Caco-2 (cell line): Measurements from ENCODE around the gene HSPA12A. TPM values are rescaled to one million over a fixed set of nuclear protein-coding genes. Genes with fewer than 3 reads are reported as not detected.

Experiments
- BruUV-seq: library from RNA; stranded (reverse); fragments of 400-500 nt; replicated peaks from 2 replicates; lab custom pipeline; 2021; lab: Mats Ljungman, UMichigan
- CTCF ChIA-PET: fragments of 300-600 bp; sonication (Branson Sonifier 250); formaldehyde crosslinking; loops from one replicate; lab custom pipeline; 2022; ENCODE audit warnings: antibody characterized with exemption; lab: Charles Lee
- POLR2A ChIA-PET: fragments of 300-600 bp; sonication (Branson Sonifier 250); formaldehyde crosslinking; loops from one replicate; lab custom pipeline; 2022; ENCODE audit warnings: antibody characterized with exemption; lab: Charles Lee
- DNase-seq, 2 experiments: peaks; one replicate each; pipeline versions ENCODE4 v3.0.0 to v3.0.0-alpha.2; 2020 to 2022
- H3K27me3 ChIP-seq: replicated peaks from 2 replicates; pipeline ENCODE4 v1.6.0; 2011; ENCODE audit warnings: low read length; ENCODE audit not compliant: control insufficient read depth, insufficient read depth
- H3K36me3 ChIP-seq: 2 replicates; pipeline ENCODE4 v1.5.1; 2011; ENCODE audit warnings: low read length; ENCODE audit not compliant: control insufficient read depth, insufficient read depth
- H3K4me1 ChIP-seq: fragments of 250-450 bp; sonication (Bioruptor Pico); 2 replicates; pipeline ENCODE4 v1.5.1; 2020; ENCODE audit warnings: mild to moderate bottlenecking
- H3K4me3 ChIP-seq: 2 replicates; pipeline ENCODE4 v1.5.1; 2011; ENCODE audit warnings: low read depth, mild to moderate bottlenecking, control low read depth, low read length
- H3K9me3 ChIP-seq: fragments of 250-450 bp; sonication (Bioruptor Pico); 2 replicates; pipeline ENCODE4 v1.5.1; 2020; ENCODE audit warnings: mild to moderate bottlenecking, moderate library complexity
- H3K27ac Mint-ChIP-seq: one replicate; pipeline ENCODE4 v1.8.0; 2022; ENCODE audit warnings: mixed read lengths; ENCODE audit not compliant: unreplicated experiment
- H3K27me3 Mint-ChIP-seq: one replicate; pipeline ENCODE4 v1.8.0; 2022; ENCODE audit warnings: mixed read lengths; ENCODE audit not compliant: insufficient read depth, unreplicated experiment
- H3K36me3 Mint-ChIP-seq: one replicate; pipeline ENCODE4 v1.8.0; 2022; ENCODE audit warnings: mild to moderate bottlenecking, mixed read lengths; ENCODE audit not compliant: insufficient read depth, unreplicated experiment
- H3K4me1 Mint-ChIP-seq: one replicate; pipeline ENCODE4 v1.8.0; 2022; ENCODE audit warnings: low read depth, mixed read lengths; ENCODE audit not compliant: unreplicated experiment
- H3K4me3 Mint-ChIP-seq: one replicate; pipeline ENCODE4 v1.8.0; 2022; ENCODE audit warnings: mild to moderate bottlenecking, moderate library complexity, mixed read lengths; ENCODE audit not compliant: unreplicated experiment
- H3K9me3 Mint-ChIP-seq: one replicate; pipeline ENCODE4 v1.8.0; 2022; ENCODE audit warnings: mixed read lengths; ENCODE audit not compliant: unreplicated experiment
- intact Hi-C: fragments of 100-400 bp; cut with micrococcal nuclease; formaldehyde crosslinking; loops from one replicate; pipeline ENCODE4 v1.10.0; 2022; ENCODE audit not compliant: unreplicated experiment
- total RNA-seq: library from RNA; stranded (reverse); gene quantifications from 2 replicates; pipeline ENCODE4 v1.2.3, GENCODE V29; 2022
- TF ChIP-seq, protein P1 (sequence below), 2 experiments: fragments of 200-600 bp in 1 of 2; IDR thresholded peaks; 1 replicate in 1 of 2; 2 replicates in 1 of 2; pipeline versions ENCODE4 v1.5.1 to v1.8.0; 2011 to 2022; ENCODE audit warnings: antibody characterized with exemption in 1 of 2, control low read depth in 1 of 2, inconsistent platforms in 1 of 2, low read depth in 1 of 2, low read length in 1 of 2, mild to moderate bottlenecking in 1 of 2, moderate library complexity in 1 of 2; ENCODE audit not compliant: insufficient read depth in 1 of 2, severe bottlenecking in 1 of 2, unreplicated experiment in 1 of 2

Gene HSPA12A
- total RNA-seq, 1 experiment from 2014 or later = 27.0 TPM

DNA sequence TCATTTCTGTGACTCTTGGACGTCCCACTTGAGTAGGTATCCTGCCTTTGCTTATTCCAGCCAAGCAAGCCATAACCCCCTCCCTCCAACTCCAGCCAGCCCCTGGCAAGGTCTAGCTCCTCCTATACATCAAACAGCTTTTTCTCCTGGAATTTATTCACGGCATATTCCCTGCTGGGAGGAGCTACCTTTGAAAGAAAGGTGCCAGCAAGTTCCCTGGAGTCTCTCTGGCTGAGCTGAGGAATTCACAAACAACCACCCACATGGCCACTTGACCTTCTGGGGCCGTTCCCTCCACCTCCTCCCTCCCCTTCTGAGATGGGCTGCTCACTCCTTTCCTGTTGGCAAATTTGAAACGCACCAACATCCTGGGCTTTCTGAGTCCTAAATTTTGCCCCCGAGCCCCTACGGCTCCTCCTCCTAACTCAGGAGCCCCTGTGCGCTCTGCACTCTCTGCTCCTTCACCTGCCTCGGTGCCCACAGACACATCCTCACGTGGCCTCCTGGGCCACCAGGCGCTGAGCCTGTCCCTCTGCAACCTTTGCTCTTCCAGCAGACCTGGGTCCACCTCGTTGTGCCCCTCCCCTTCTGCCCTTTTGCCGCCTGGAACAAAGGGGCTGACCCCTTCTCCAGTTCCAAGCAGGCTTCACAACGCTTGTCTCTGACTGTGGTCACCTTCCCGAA, 48.0 kb downstream of the HSPA12A start:
- ChIA-PET CTCF (interaction anchor here (0.6 to 1.0 kb wide), 2 partner anchors 12 to 93 kb away, joined by 4 to 6 read pairs; no protein-coding TSS in a partner anchor), POLR2A (no interaction called here)
- TF ChIP-seq, protein P1, sequence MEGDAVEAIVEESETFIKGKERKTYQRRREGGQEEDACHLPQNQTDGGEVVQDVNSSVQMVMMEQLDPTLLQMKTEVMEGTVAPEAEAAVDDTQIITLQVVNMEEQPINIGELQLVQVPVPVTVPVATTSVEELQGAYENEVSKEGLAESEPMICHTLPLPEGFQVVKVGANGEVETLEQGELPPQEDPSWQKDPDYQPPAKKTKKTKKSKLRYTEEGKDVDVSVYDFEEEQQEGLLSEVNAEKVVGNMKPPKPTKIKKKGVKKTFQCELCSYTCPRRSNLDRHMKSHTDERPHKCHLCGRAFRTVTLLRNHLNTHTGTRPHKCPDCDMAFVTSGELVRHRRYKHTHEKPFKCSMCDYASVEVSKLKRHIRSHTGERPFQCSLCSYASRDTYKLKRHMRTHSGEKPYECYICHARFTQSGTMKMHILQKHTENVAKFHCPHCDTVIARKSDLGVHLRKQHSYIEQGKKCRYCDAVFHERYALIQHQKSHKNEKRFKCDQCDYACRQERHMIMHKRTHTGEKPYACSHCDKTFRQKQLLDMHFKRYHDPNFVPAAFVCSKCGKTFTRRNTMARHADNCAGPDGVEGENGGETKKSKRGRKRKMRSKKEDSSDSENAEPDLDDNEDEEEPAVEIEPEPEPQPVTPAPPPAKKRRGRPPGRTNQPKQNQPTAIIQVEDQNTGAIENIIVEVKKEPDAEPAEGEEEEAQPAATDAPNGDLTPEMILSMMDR (IDR thresholded peaks at IDR 0.05; ENCODE audit: insufficient read depth in 1 of 2, low read depth in 1 of 2, low read length in 1 of 2, severe bottlenecking in 1 of 2, unreplicated experiment in 1 of 2) = no peak
- intact Hi-C loops = loop anchor here (1.0 kb wide), 1 partner anchor 27 kb away; no protein-coding TSS in a partner anchor
- Histone ChIP-seq H3K4me3 (no peak overlapping the region), H3K9me3 (no peaks in the 10 kb centered on the region), H3K4me1 (peaks cover 13% of the 10 kb centered on the region; the same call in 1 of the 2 replicates), H3K36me3 (peaks cover 1% of the 10 kb centered on the region; the same call in 1 of the 2 replicates), H3K27me3 (no peaks in the 10 kb centered on the region)
- H3K4me1 Mint-ChIP-seq = peaks cover 11% of the 10 kb centered on the region
- DNase-seq = peak; percentile 53 to 55
- H3K4me3 Mint-ChIP-seq = peak overlapping the region; percentile 20
- no TSS peak for BruUV-seq
- peaks cover 20% of the 10 kb centered on the region for H3K36me3 Mint-ChIP-seq
- H3K9me3 Mint-ChIP-seq = no peaks in the 10 kb centered on the region
- no peaks in the 10 kb centered on the region for H3K27me3 Mint-ChIP-seq
- peak overlapping the region; percentile 37 for H3K27ac Mint-ChIP-seq

DNA sequence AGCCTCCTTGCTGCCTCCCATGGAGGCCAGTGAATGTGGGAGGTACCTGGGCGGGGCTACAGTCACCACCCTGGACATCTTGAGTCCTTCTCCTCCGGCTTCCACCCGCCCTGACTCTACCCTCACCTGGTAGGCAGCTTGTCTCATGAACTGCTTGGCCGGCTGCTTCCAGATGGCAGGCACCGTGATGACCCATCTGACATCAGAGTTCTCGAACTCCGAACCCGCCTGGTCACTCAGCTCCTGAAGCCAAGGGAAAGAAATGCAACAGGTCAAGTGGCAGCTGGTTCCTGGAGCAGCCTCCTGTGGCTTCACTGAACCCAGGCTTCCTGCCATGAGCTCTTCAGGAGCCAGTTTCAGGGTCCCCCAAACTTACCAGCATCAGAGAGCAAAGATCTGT, 50.1 kb downstream of the HSPA12A start:
- intact Hi-C loops = no loop called here
- Mint-ChIP-seq H3K4me3 (no peak overlapping the region), H3K27me3 (no peaks in the 10 kb centered on the region), H3K27ac (no peak overlapping the region), H3K9me3 (no peaks in the 10 kb centered on the region), H3K4me1 (peaks cover 11% of the 10 kb centered on the region), H3K36me3 (peaks cover 20% of the 10 kb centered on the region)
- POLR2A ChIA-PET = no interaction called here
- no peak for DNase-seq
- H3K4me3 ChIP-seq = no peak overlapping the region
- no peaks in the 10 kb centered on the region for H3K9me3 ChIP-seq
- H3K4me1 ChIP-seq = peaks cover 13% of the 10 kb centered on the region; the same call in 1 of the 2 replicates
- CTCF ChIA-PET = no interaction called here
- peaks cover 1% of the 10 kb centered on the region; the same call in 1 of the 2 replicates for H3K36me3 ChIP-seq
- no peaks in the 10 kb centered on the region for H3K27me3 ChIP-seq
- no TSS peak for BruUV-seq
- TF ChIP-seq, protein P1 (IDR thresholded peaks at IDR 0.05; ENCODE audit: insufficient read depth in 1 of 2, low read depth in 1 of 2, low read length in 1 of 2, severe bottlenecking in 1 of 2, unreplicated experiment in 1 of 2) = no peak

DNA sequence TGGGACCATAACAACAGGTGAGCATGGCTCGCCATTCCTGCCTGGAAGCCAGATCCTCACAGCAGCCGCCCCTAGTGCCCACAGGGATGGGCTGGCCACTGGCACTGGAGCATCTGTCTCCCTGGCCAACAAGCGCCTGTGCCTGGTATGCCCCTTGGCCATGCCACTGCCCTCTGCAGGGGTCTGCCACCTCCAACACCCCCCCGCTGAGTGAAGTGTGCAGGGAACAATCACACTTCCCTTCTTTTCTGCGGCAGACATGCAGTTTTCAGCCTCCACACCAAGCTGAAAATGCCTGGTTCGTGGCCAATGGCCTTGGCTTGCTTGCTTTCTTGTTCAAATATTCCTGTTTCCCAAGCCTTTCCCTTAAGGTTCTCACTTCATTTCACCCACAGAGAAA, 50.7 kb downstream of the HSPA12A start:
- Mint-ChIP-seq H3K27ac (no peak overlapping the region), H3K4me1 (peaks cover 11% of the 10 kb centered on the region), H3K36me3 (peaks cover 17% of the 10 kb centered on the region), H3K9me3 (no peaks in the 10 kb centered on the region), H3K27me3 (no peaks in the 10 kb centered on the region), H3K4me3 (no peak overlapping the region)
- DNase-seq = no peak
- H3K4me1 ChIP-seq = peaks cover 13% of the 10 kb centered on the region; the same call in 1 of the 2 replicates
- no TSS peak for BruUV-seq
- H3K4me3 ChIP-seq = no peak overlapping the region
- TF ChIP-seq, protein P1 (IDR thresholded peaks at IDR 0.05; ENCODE audit: insufficient read depth in 1 of 2, low read depth in 1 of 2, low read length in 1 of 2, severe bottlenecking in 1 of 2, unreplicated experiment in 1 of 2) = no peak
- ChIA-PET CTCF (interaction anchor here (1.2 kb wide), 1 partner anchor 96 kb away, joined by 4 read pairs; no protein-coding TSS in a partner anchor), POLR2A (no interaction called here)
- peaks cover 1% of the 10 kb centered on the region; the same call in 1 of the 2 replicates for H3K36me3 ChIP-seq
- no peaks in the 10 kb centered on the region for H3K27me3 ChIP-seq
- no peaks in the 10 kb centered on the region for H3K9me3 ChIP-seq
- intact Hi-C loops = no loop called here
